EL (cell line): ENCODE data around the gene ASXL1.
"Not testable (repeated sequence)": the region's sequence is repeated elsewhere in the genome, so short reads cannot be mapped to it uniquely, and the experiment has no call there.

Experiments used
- DNase-seq: peaks from one replicate; pipeline ENCODE4 v3.0.0-alpha.2; 2016

ASXL1 gene

GRCh38 chr20:32455171-32455900, 97.2 kb downstream of the ASXL1 start:
- DNase-seq: no peak

- DNase-seq: no peak
Measured at GRCh38 chr20:32455901-32456701, 98.0 kb downstream of the ASXL1 start.

- peak; percentile 47 for DNase-seq
Measured at GRCh38 chr20:32456869-32457478, 98.8 kb downstream of the ASXL1 start.

GRCh38 chr20:32457479-32457986, 99.4 kb downstream of the ASXL1 start:
- DNase-seq: peak; percentile 79

GRCh38 chr20:32458061-32458836, 100.1 kb downstream of the ASXL1 start:
- no peak for DNase-seq

GRCh38 chr20:32458837-32459220, 100.7 kb downstream of the ASXL1 start:
- no peak for DNase-seq

- DNase-seq: no peak
Measured at GRCh38 chr20:32460231-32460630, 102.1 kb downstream of the ASXL1 start.

GRCh38 chr20:32460683-32461320, 102.7 kb downstream of the ASXL1 start:
- DNase-seq: no peak

GRCh38 chr20:32461836-32462600, 103.9 kb downstream of the ASXL1 start:
- DNase-seq: no peak

GRCh38 chr20:32462900-32463641, 104.9 kb downstream of the ASXL1 start:
- no peak for DNase-seq

GRCh38 chr20:32463642-32464400, 105.7 kb downstream of the ASXL1 start:
- no peak for DNase-seq

- DNase-seq: no peak
Measured at GRCh38 chr20:32464401-32465091, 106.4 kb downstream of the ASXL1 start.

- peak; percentile 92 for DNase-seq
Measured at GRCh38 chr20:32465092-32465900, 107.2 kb downstream of the ASXL1 start.

GRCh38 chr20:32465901-32466675, 108.0 kb downstream of the ASXL1 start:
- not testable (repeated sequence) for DNase-seq

GRCh38 chr20:32466739-32467505, 108.8 kb downstream of the ASXL1 start:
- DNase-seq: no peak

- DNase-seq: no peak
Measured at GRCh38 chr20:32467506-32468312, 109.6 kb downstream of the ASXL1 start.
